Measurements from ENCODE around the gene IL17F. TPM values are rescaled to one million over a fixed set of nuclear protein-coding genes. Genes with fewer than 3 reads are reported as not detected.

The IL17F gene
- total and polyA plus RNA-seq, 2 of the 8 experiments (the other 6 are each of a cell fraction or from before 2014, with no cell fraction given) = 0.08 TPM; not detected in 1

DNA sequence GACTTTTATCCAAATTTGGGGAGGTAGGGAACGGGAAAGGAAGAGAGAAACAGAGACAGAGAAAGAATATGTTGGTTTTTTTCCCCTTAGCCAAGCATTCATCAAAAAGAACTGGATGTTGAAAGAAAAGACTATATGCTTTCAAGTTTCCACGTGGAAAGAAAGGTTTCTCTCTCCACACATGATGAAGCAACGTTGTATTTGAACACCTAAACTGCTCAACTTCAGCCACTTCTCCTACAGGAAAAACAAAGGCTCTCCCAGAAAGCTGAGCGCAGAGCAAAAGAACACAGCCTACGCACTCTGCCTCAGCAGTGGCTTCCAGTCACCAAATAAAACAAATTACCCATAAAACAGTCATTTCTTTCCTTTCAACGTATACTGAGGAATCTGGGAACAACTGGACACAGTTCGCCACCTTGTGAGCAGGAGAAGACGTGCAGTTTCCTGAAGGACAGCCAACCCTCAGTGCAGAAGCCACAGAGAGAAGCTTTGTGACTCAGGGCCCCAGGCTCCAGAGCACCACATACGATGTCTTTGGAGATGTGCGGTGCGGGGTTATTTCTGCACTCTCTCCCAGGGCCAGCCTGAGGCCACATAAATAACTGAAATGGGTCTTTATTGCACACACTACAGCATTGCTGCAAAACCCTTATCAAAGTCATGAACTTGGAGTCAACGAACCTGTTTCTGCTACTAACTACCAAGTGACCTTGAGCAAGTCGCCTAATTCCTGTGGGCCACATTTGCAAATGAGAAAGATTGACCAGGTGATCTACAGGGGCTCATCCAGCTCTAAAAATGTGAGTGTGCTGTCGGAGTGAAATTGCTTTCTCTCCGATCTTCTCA, 10.1 kb downstream of the IL17F start:
- Histone ChIP-seq H3K9me3 (ENCODE audit: insufficient read depth in 2 of 2, low read depth in 1 of 2, low read length in 1 of 2) (no peaks in the 10 kb centered on the region), H4K91ac (replicated peaks; ENCODE audit: insufficient read length, low read length) (no peak overlapping the region), H3K27ac (ENCODE audit: low read depth, low read length) (no peak overlapping the region), H3K27me3 (replicated peaks in 1 of 4; ENCODE audit: control insufficient read depth in 3 of 4, extremely low read depth in 1 of 4, insufficient read depth in 3 of 4, low read length in 3 of 4) (no peaks in the 10 kb centered on the region), H2BK5ac (ENCODE audit: low read depth, low read length) (no peak overlapping the region), H3K14ac (ENCODE audit: insufficient read length) (no peak overlapping the region), H4K20me1 (replicated peaks in 1 of 2; ENCODE audit: control insufficient read depth in 1 of 2, insufficient read depth in 2 of 2, low read length in 2 of 2) (no peaks in the 10 kb centered on the region), H3K4me1 (replicated peaks in 1 of 4; ENCODE audit: control insufficient read depth in 3 of 4, insufficient read depth in 4 of 4, low read length in 3 of 4) (peaks cover 0 to 4% (median 0%) of the 10 kb centered on the region in 4 experiments; a peak in 1 of 7 replicates), H2AFZ (ENCODE audit: low read length) (peak overlapping the region; percentile 96), H3K18ac (ENCODE audit: extremely low read depth, low read length) (no peak overlapping the region), H3K23me2 (ENCODE audit: low read depth, low read length) (no peaks in the 10 kb centered on the region), H3K4ac (replicated peaks; ENCODE audit: insufficient read length, low read depth, low read length) (no peak overlapping the region), H2BK12ac (ENCODE audit: low read depth, low read length) (no peak overlapping the region), H3K23ac (ENCODE audit: insufficient read length) (no peak overlapping the region), H3K79me1 (ENCODE audit: low read depth, low read length) (no peaks in the 10 kb centered on the region), H2BK120ac (replicated peaks; ENCODE audit: low read depth, low read length) (no peak overlapping the region), H2BK15ac (ENCODE audit: low read length) (no peak overlapping the region), H3K36me3 (ENCODE audit: control insufficient read depth in 2 of 4, insufficient read depth in 4 of 4, low read length in 3 of 4) (no peaks in the 10 kb centered on the region), H4K5ac (ENCODE audit: insufficient read length, low read depth, low read length) (no peak overlapping the region), H3K4me3 (ENCODE audit: extremely low read depth in 1 of 4, insufficient read depth in 2 of 4, low read depth in 3 of 4, low read length in 4 of 4) (no peak overlapping the region), H3K79me2 (ENCODE audit: control insufficient read depth in 1 of 2, insufficient read depth in 2 of 2, low read length in 2 of 2) (no peaks in the 10 kb centered on the region), H3K9ac (replicated peaks in 1 of 4; ENCODE audit: extremely low read depth in 1 of 4, low read depth in 3 of 4, low read length in 3 of 4) (no peak overlapping the region), H3K56ac (replicated peaks; ENCODE audit: insufficient read length, low read depth, low read length) (no peak overlapping the region), H3K4me2 (ENCODE audit: insufficient read depth in 1 of 2, low read depth in 2 of 2, low read length in 2 of 2) (no peak overlapping the region), H4K8ac (ENCODE audit: extremely low read depth, insufficient read depth, low read length) (no peak overlapping the region), H2BK20ac (ENCODE audit: low read length) (no peak overlapping the region), H2AK5ac (ENCODE audit: low read depth, low read length) (no peak overlapping the region)
- peak; percentile 85 to 90 for TF ChIP-seq RAD21 (IDR thresholded peaks at IDR 0.05 in 1 of 2, conservative IDR thresholded peaks at IDR 0.05 in 1 of 2; ENCODE audit: low read depth in 2 of 2, low read length in 2 of 2)
- TF ChIP-seq, protein P1, sequence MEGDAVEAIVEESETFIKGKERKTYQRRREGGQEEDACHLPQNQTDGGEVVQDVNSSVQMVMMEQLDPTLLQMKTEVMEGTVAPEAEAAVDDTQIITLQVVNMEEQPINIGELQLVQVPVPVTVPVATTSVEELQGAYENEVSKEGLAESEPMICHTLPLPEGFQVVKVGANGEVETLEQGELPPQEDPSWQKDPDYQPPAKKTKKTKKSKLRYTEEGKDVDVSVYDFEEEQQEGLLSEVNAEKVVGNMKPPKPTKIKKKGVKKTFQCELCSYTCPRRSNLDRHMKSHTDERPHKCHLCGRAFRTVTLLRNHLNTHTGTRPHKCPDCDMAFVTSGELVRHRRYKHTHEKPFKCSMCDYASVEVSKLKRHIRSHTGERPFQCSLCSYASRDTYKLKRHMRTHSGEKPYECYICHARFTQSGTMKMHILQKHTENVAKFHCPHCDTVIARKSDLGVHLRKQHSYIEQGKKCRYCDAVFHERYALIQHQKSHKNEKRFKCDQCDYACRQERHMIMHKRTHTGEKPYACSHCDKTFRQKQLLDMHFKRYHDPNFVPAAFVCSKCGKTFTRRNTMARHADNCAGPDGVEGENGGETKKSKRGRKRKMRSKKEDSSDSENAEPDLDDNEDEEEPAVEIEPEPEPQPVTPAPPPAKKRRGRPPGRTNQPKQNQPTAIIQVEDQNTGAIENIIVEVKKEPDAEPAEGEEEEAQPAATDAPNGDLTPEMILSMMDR (IDR thresholded peaks at IDR 0.05; ENCODE audit: control extremely low read depth in 1 of 3, insufficient read depth in 1 of 3, low read depth in 1 of 3, low read length in 3 of 3) = peak; percentile 60 to 86 (median 82)
- TF ChIP-seq, protein P2, sequence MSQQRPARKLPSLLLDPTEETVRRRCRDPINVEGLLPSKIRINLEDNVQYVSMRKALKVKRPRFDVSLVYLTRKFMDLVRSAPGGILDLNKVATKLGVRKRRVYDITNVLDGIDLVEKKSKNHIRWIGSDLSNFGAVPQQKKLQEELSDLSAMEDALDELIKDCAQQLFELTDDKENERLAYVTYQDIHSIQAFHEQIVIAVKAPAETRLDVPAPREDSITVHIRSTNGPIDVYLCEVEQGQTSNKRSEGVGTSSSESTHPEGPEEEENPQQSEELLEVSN (IDR thresholded peaks at IDR 0.05) = no peak
- TF ChIP-seq HDAC2 (IDR thresholded peaks at IDR 0.05; ENCODE audit: borderline replicate concordance in 1 of 2, low read depth in 2 of 2, low read length in 2 of 2) = 0 out of 4 replicates have a peak, but pooled peaks of 1 of the 2 experiments have one; percentile 4
- TF ChIP-seq PHF8 (conservative IDR thresholded peaks at IDR 0.05; ENCODE audit: low read depth, low read length) = no peak
- CTCF ChIA-PET (ENCODE audit: partially characterized antibody) = interaction anchor here (0.6 to 6.7 kb wide), 44 partner anchors 9 to 279 kb away, joined by 3 to 66 read pairs (median 4); partner anchors contain the start of genes IL17A, IL17F and PKHD1
- DNase-seq (ENCODE audit: low read depth in 1 of 2, low spot score in 2 of 2) = peak; percentile 25 to 58
- WGBS, 2 experiments (ENCODE audit: extremely low coverage in 1 of 2, insufficient coverage in 1 of 2, insufficient read length in 1 of 2, insufficient replicate concordance in 2 of 2, low coverage in 1 of 2, low lambda C conversion rate in 2 of 2, missing lambda C conversion rate in 1 of 2) = 68% methylated on average over 15 of the region's 15 CpGs; no CpG with 5 or more reads in 1 of the 2 experiments
- POLR2A ChIA-PET (ENCODE audit: partially characterized antibody) = interaction anchor here (0.7 kb wide), 2 partner anchors 26 to 48 kb away, joined by 3 read pairs; no protein-coding TSS in a partner anchor
- peak; percentile 92 for FAIRE-seq
